ENCODE results near the gene PARD3.

DNA sequence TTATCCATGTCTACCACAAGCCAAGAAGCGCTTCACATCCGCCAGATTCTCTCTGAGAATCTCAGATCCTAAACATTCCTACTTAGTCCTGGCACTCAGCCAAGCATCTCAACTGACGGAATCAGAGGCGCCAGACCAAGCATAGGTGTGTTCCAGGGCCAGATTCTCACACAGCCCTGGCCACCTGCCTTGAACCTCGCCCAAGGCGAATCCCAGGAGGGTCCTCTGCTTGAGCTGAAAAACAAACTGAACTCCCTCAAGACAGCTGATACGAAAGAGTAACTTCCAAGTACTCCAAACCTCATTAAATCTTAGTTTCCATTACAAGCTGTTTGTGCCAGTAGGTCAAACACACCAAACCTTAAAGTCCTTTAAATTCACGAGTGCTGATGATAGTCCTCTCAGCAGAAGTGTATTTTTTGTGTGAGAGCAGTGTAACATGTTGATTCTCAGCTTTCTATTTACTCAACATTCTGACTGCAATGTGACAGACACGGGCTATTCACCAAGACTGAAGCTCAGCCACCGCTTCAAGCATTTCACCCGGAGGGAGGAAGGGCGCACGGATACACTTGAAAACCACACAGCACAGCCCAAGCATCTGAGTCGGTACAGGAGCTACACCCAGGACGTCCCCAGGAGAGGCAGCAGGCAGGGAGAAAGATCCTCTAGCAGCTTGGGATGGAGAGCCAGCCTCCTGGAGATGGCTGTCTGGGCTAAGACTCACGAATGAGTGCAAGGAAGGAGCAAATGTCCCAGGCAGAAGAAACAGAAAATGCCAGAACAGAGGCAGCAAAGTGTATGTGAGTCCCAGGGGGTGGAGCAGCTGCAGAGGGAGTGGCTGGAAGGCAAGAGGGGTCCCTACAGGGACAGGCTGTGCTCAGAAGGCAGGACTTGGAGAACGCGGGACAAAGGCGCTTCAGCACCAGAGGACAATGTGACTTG lies 6.0 kb downstream of the PARD3 start:
- TF ChIP-seq, protein P1, sequence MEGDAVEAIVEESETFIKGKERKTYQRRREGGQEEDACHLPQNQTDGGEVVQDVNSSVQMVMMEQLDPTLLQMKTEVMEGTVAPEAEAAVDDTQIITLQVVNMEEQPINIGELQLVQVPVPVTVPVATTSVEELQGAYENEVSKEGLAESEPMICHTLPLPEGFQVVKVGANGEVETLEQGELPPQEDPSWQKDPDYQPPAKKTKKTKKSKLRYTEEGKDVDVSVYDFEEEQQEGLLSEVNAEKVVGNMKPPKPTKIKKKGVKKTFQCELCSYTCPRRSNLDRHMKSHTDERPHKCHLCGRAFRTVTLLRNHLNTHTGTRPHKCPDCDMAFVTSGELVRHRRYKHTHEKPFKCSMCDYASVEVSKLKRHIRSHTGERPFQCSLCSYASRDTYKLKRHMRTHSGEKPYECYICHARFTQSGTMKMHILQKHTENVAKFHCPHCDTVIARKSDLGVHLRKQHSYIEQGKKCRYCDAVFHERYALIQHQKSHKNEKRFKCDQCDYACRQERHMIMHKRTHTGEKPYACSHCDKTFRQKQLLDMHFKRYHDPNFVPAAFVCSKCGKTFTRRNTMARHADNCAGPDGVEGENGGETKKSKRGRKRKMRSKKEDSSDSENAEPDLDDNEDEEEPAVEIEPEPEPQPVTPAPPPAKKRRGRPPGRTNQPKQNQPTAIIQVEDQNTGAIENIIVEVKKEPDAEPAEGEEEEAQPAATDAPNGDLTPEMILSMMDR (IDR thresholded peaks at IDR 0.05; ENCODE audit: insufficient read depth, low read depth, low read length) = no peak
- TF ChIP-seq EZH2 (IDR thresholded peaks at IDR 0.05; ENCODE audit: insufficient read depth, low read length) = no peak

All from astrocyte (in vitro differentiated cells and primary cell).